GM12873 (cell line): ENCODE data around the gene RAG1.

Experiments used
- TF ChIP-seq, protein P1 (sequence below): IDR thresholded peaks from 2 replicates; pipeline ENCODE4 v1.5.1; 2012; ENCODE audit warnings: low read depth, mild to moderate bottlenecking, moderate library complexity, low read length, control low read depth; ENCODE audit not compliant: insufficient read depth; ENCODE audit errors: missing control alignments

The RAG1 gene

DNA sequence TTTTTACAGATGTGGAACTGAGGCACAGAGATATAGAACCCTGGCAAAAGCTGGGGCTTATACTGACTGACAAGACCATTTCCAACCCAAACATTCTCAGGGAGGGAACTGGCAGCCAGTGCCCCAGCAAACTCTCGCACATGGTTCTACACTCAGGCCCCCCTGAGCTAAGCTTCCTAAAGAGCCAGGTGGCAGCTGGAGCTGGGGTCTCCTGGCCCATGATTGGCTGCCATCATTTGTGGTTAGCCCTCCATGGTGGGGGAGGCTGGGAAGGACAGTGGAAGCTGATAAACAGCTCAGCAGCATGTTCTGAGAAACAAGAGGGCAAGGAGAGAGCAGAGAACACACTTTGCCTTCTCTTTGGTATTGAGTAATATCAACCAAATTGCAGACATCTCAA lies at the start of gene RAG1:
TSS of gene RAG1 (plus strand) at position 314 of the 400 bp plus-strand sequence. CDS start 5,298 bp downstream, outside the sequence.
- TF ChIP-seq, protein P1, sequence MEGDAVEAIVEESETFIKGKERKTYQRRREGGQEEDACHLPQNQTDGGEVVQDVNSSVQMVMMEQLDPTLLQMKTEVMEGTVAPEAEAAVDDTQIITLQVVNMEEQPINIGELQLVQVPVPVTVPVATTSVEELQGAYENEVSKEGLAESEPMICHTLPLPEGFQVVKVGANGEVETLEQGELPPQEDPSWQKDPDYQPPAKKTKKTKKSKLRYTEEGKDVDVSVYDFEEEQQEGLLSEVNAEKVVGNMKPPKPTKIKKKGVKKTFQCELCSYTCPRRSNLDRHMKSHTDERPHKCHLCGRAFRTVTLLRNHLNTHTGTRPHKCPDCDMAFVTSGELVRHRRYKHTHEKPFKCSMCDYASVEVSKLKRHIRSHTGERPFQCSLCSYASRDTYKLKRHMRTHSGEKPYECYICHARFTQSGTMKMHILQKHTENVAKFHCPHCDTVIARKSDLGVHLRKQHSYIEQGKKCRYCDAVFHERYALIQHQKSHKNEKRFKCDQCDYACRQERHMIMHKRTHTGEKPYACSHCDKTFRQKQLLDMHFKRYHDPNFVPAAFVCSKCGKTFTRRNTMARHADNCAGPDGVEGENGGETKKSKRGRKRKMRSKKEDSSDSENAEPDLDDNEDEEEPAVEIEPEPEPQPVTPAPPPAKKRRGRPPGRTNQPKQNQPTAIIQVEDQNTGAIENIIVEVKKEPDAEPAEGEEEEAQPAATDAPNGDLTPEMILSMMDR: no peak

DNA sequence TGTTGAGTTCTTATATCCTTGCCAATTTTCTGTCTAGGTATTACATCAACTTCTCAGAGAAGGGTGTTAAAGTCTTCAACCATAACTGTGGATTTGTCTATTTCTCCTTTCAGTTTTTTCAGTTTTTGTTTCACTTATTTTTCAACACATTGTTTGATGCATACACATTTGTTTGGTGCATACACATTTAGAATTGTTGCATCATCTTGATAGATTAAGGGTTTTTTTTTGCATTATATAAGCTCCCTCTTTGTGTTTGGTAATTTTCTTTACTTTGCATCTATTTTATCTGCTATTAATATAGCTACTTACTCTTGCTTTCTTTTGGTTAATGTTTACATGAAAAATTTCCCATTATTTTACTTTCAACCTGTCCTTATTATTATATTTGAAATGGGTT lies 37.0 kb upstream of the RAG1 start:
- TF ChIP-seq, protein P1: no peak

DNA sequence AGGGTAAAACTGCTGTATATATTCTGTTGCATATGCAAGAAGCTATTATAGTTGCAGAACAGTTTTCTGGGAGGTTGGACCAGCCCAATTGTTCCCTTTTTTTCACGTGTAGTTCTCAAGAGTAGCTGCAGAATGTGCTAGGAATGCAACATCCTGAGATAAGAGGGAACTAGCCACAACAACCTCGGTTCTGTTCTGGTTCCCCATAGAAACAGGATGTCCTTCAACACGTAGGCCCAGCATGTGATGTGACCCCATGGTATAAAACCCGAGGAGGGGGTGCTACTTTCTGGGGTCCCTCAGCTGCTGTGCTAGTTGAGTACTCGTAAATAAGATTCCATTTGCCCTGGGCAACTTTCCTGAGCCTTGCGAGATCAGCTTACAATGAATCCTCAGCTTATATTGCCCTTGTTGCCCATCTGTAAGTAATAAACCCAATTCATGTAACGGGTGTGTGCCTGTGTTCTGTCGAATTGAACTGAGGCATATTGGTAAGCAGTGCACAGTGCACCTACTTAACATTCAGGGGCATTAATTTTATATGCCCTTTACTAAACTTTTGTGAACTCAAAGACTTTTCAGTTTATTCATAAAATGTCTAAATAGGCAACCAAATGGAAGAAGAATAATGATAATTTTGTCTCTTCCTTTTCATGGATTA lies 34.7 kb upstream of the RAG1 start:
- TF ChIP-seq, protein P1: no peak

DNA sequence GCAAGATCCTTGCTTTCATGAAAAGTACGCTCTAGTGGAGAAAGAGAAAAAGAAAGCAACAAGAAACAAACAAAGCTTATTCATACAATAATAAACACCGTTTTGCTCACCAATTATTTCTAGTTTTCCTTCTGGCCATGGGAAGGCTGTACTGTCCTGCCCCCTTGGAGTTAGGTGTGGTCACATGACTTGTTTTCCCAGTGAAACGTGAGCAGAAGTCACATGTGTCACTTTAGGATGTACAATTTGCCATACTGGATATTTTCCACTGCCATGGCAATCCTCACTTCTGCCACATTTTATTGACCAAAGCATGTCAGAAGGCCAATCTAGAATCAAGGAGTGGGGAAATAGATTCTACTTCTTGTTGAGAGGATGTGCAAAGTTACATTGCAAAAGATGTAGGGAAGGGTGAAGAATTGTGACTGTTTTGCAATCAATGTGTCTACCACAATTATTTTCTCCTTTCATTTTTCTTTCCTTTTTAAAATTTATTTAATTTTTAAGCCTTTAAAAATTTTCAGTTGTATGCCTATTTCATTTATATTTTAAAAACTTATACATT lies 33.4 kb upstream of the RAG1 start:
- TF ChIP-seq, protein P1: no peak

DNA sequence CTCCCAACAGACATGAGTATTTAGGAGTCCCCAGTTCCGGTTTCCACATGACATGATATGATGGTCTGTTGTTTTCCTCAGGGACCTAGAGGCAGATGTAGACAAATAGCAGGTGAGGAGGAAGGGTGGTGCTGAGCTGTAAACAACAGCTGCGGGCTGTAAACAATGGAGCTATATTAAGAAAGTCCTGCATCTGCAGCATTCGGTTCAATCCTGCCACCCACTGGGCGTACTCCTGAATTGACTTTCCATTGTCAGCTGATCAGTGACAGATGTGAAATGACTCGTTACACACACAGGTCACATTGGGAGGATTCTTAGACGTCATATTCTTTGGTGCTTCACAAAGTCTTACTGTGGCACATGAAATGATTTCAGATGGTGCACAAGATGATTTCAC lies 26.8 kb upstream of the RAG1 start:
- TF ChIP-seq, protein P1: peak; percentile 58

DNA sequence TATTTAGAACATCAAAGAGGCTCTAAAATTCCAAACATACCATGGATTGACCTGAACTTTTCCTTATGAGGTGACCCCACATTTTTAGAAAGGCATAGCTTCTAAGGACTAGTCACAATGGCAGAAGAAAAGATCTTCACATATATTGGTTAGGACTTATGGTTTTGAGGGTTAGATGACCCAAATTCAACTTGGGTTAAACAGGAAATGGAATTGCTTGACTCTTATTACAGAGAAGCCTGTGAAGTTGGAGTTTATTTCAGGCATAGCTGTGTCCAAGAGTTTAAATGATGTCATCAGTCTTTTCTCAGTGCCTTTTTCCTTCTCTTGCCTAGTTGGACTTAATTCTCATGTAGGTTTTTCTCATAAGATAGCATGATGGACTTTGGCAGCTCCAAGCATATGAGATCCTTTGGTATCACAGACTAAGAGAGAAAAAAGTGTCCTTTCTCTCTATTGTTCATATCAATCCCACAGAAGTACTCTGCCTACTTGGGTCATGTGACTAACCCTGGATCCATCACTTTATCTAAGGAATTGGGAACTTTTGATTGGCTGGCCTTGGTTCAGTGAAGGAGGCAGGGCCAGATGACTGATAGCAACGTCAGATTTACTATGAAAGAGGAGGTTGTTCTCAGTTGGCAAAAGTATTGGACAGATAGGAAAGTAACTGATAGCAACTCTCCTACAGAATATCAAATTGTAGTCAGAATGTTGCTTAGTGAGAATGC lies 17.3 kb upstream of the RAG1 start:
- TF ChIP-seq, protein P1: no peak

DNA sequence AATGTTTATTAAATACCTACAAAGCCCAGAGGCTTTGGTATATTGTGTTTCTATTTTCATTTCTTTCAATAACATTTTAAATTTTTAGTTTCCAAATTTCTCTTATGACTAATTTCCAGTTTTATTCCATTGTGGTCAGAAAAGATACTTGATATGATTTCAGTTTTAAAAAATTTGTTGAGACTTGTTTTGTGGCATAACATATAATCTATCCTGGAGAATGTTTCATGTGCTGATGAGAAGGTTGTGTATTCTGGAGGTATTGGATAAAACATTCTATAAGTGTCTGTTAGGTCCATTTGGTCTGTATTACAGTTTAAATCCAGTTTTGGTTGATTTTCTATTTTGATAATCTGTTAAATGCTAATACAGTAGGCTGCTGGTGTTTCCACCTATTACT lies 9.8 kb upstream of the RAG1 start:
- TF ChIP-seq, protein P1: no peak
